ENCODE data around the gene ATXN1. TPM values are rescaled to one million over a fixed set of nuclear protein-coding genes. Genes with fewer than 3 reads are reported as not detected.

ATXN1 gene
- polyA plus RNA-seq, 1 donor from 2014 or later: 28.2 TPM

GRCh38 chr6:16648003-16648402 lies 113.3 kb downstream of the ATXN1 start:
- Histone ChIP-seq H3F3A (ENCODE audit: insufficient read depth, low read length, poor library complexity, severe bottlenecking) (no peaks in the 10 kb centered on the region), H3K79me2 (replicated peaks; ENCODE audit: insufficient read depth, low read length) (no peaks in the 10 kb centered on the region), H4K20me1 (ENCODE audit: insufficient read depth) (no peaks in the 10 kb centered on the region), H3K9me2 (ENCODE audit: insufficient read depth, low read length) (no peaks in the 10 kb centered on the region), H3K4me2 (ENCODE audit: low read length) (no peak overlapping the region), H3K36me3 (ENCODE audit: insufficient read depth, low read length) (no peaks in the 10 kb centered on the region), H3K9me3 (ENCODE audit: low read length) (no peaks in the 10 kb centered on the region), H2AFZ (ENCODE audit: low read depth, low read length) (no peak overlapping the region), H3K27me3 (ENCODE audit: insufficient read depth, low read depth, low read length) (no peaks in the 10 kb centered on the region), H3K4me3 (ENCODE audit: low read length) (no peak overlapping the region), H3K27ac (ENCODE audit: low read length) (no peak overlapping the region), H3K9ac (ENCODE audit: low read length) (no peak overlapping the region)
- TF ChIP-seq MXI1 (conservative IDR thresholded peaks at IDR 0.05; ENCODE audit: poor library complexity, severe bottlenecking) (no peak), EP300 (conservative IDR thresholded peaks at IDR 0.05; ENCODE audit: poor library complexity, severe bottlenecking) (no peak), POLR2AphosphoS5 (IDR thresholded peaks at IDR 0.05) (no peak), EZH2 (IDR thresholded peaks at IDR 0.05; ENCODE audit: borderline replicate concordance, insufficient read depth, low read length, poor library complexity, severe bottlenecking) (no peak), TAF1 (IDR thresholded peaks at IDR 0.05; ENCODE audit: low read depth) (no peak)
- TF ChIP-seq, protein P1, sequence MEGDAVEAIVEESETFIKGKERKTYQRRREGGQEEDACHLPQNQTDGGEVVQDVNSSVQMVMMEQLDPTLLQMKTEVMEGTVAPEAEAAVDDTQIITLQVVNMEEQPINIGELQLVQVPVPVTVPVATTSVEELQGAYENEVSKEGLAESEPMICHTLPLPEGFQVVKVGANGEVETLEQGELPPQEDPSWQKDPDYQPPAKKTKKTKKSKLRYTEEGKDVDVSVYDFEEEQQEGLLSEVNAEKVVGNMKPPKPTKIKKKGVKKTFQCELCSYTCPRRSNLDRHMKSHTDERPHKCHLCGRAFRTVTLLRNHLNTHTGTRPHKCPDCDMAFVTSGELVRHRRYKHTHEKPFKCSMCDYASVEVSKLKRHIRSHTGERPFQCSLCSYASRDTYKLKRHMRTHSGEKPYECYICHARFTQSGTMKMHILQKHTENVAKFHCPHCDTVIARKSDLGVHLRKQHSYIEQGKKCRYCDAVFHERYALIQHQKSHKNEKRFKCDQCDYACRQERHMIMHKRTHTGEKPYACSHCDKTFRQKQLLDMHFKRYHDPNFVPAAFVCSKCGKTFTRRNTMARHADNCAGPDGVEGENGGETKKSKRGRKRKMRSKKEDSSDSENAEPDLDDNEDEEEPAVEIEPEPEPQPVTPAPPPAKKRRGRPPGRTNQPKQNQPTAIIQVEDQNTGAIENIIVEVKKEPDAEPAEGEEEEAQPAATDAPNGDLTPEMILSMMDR (IDR thresholded peaks at IDR 0.05; ENCODE audit: poor library complexity, severe bottlenecking): no peak
- TF ChIP-seq, protein P2, sequence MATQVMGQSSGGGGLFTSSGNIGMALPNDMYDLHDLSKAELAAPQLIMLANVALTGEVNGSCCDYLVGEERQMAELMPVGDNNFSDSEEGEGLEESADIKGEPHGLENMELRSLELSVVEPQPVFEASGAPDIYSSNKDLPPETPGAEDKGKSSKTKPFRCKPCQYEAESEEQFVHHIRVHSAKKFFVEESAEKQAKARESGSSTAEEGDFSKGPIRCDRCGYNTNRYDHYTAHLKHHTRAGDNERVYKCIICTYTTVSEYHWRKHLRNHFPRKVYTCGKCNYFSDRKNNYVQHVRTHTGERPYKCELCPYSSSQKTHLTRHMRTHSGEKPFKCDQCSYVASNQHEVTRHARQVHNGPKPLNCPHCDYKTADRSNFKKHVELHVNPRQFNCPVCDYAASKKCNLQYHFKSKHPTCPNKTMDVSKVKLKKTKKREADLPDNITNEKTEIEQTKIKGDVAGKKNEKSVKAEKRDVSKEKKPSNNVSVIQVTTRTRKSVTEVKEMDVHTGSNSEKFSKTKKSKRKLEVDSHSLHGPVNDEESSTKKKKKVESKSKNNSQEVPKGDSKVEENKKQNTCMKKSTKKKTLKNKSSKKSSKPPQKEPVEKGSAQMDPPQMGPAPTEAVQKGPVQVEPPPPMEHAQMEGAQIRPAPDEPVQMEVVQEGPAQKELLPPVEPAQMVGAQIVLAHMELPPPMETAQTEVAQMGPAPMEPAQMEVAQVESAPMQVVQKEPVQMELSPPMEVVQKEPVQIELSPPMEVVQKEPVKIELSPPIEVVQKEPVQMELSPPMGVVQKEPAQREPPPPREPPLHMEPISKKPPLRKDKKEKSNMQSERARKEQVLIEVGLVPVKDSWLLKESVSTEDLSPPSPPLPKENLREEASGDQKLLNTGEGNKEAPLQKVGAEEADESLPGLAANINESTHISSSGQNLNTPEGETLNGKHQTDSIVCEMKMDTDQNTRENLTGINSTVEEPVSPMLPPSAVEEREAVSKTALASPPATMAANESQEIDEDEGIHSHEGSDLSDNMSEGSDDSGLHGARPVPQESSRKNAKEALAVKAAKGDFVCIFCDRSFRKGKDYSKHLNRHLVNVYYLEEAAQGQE (IDR thresholded peaks at IDR 0.05; ENCODE audit: borderline replicate concordance): no peak

DNA sequence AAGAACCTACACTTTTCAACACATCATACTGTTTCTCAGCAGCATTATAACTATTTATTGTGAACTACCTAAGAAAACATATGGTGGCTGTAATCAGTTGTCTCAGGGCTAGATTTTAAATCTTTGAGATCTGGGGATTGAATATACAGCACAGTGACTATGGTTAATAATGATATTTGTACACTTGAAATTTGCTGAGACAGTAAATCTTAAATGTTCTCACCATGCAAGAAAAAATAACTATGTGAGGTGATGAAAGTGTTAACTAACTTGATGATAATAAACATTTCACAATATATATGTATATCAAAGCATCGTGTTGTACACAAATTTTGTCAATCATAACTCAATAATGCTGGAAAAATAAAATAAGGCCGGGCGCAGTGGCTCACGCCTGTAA lies 113.8 kb downstream of the ATXN1 start:
- Histone ChIP-seq H3K9ac (ENCODE audit: low read length) (no peak overlapping the region), H3K27me3 (ENCODE audit: insufficient read depth, low read depth, low read length) (no peaks in the 10 kb centered on the region), H3K36me3 (ENCODE audit: insufficient read depth, low read length) (no peaks in the 10 kb centered on the region), H4K20me1 (ENCODE audit: insufficient read depth) (no peaks in the 10 kb centered on the region), H3K27ac (ENCODE audit: low read length) (no peak overlapping the region), H3K9me2 (ENCODE audit: insufficient read depth, low read length) (no peaks in the 10 kb centered on the region), H3K9me3 (ENCODE audit: low read length) (no peaks in the 10 kb centered on the region), H2AFZ (ENCODE audit: low read depth, low read length) (no peak overlapping the region), H3K4me2 (ENCODE audit: low read length) (no peak overlapping the region), H3K79me2 (replicated peaks; ENCODE audit: insufficient read depth, low read length) (no peaks in the 10 kb centered on the region), H3F3A (ENCODE audit: insufficient read depth, low read length, poor library complexity, severe bottlenecking) (no peaks in the 10 kb centered on the region), H3K4me3 (ENCODE audit: low read length) (no peak overlapping the region)
- no peak for TF ChIP-seq EP300 (conservative IDR thresholded peaks at IDR 0.05; ENCODE audit: poor library complexity, severe bottlenecking)
- no peak for TF ChIP-seq RAD21 (conservative IDR thresholded peaks at IDR 0.05)
- TF ChIP-seq, protein P2 (IDR thresholded peaks at IDR 0.05; ENCODE audit: borderline replicate concordance): no peak
- TF ChIP-seq EZH2 (IDR thresholded peaks at IDR 0.05; ENCODE audit: borderline replicate concordance, insufficient read depth, low read length, poor library complexity, severe bottlenecking): no peak
- TF ChIP-seq MXI1 (conservative IDR thresholded peaks at IDR 0.05; ENCODE audit: poor library complexity, severe bottlenecking): no peak
- TF ChIP-seq TAF1 (IDR thresholded peaks at IDR 0.05; ENCODE audit: low read depth): no peak
- no peak for TF ChIP-seq SMC3 (conservative IDR thresholded peaks at IDR 0.05; ENCODE audit: poor library complexity)
- TF ChIP-seq POLR2AphosphoS5 (IDR thresholded peaks at IDR 0.05): no peak
- TF ChIP-seq, protein P1 (IDR thresholded peaks at IDR 0.05; ENCODE audit: poor library complexity, severe bottlenecking): no peak

Measured in neural cell (in vitro differentiated cells).